Measurements from ENCODE around the gene PLA2G2A.
"Not testable (repeated sequence)": the region's sequence is repeated elsewhere in the genome, so short reads cannot be mapped to it uniquely, and the experiment has no call there.

PLA2G2A gene

DNA sequence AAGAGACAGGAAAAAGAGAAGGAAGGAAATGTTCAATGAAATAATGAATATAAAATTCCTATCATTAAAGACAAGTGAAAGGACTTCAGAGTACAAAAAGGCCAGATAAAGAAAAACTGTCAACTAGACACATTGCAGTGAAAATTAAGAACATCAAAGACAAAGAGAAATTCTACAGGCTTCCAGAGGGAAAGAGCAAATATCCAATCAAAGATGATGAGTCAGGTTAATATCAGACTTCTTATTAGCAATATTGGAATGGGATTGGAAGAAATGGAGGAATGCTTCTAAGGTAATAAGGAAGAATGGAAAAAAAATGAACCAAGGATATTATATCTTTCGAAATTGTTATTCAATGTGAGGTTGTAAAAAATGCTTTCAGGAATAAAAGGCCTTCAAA is 7.8 kb downstream of the PLA2G2A start:
- DNase-seq: no peak

DNA sequence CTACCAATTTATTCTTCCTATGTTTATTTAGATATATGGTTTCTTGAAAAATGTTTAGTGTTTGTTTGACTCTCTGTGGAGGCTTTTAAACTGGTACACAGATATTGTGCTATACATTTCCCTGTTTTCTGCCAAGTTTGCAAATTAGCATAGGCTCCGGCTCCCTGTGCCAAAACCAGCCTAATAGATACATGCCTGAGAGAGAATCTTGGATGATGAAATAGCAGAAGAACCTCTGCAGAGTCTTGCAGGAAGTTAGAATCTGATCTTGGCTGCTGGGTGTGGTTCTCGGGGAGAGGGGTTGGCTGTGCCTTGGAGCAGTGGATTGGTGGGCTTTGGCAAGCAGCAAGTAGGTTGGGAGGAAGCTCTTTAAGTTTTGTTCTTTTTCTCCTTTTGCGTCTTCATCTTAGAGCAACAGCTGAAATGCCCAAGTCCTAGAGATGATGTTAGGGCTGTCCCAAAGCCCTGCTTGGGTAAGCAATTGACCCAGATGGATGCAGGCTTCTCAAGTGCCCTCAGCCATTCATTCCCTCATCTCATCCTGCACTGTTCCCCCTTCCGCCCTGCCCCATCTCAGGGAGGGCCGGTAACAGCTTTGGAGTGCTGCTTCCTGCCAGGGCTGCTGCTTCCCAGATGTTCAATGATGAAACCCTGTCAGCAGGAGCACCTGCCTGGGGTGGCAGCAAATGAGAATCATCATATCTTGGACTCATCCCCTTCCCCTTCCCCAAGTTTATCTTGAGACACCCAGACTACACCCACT is 9.3 kb downstream of the PLA2G2A start:
- DNase-seq: no peak

DNA sequence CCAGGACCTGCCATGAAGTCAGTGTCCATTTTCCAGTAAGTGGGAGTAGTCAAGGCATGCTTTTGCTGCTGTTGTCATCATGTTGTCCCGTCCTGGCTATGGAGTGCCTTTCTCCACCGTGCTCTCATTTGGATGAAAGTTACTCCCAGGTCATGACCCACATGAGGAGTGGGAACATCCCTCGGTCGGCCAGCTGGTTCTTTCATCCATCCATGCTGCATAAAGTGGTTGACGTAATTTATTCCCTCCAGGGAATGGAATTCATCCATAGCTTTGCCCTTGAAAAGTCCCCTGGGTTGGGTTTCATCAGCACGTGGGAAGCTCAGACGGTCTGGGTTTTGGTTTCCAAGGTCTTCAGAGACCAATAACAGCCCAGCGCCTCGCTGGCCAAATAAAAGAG is 11.6 kb downstream of the PLA2G2A start:
- no peak for DNase-seq

DNA sequence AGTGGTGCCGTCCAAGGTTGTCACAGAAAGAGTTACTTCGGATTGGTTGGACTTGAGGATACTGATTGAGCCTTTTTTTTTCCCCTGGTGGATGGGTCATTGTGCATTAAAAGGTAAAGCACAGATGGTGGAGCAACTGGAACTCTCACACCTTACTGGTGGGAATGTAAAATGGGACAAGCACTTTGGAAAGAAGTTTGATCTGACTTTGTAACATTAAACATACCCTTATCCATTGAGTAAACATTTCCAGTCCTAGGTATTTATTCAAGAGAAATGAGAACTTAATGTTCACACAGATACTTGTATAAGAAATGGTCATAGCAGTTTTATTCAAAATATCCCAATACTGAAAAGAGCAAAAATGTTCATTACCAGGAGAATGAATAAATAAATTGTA is 14.9 kb downstream of the PLA2G2A start:
- DNase-seq: no peak

DNA sequence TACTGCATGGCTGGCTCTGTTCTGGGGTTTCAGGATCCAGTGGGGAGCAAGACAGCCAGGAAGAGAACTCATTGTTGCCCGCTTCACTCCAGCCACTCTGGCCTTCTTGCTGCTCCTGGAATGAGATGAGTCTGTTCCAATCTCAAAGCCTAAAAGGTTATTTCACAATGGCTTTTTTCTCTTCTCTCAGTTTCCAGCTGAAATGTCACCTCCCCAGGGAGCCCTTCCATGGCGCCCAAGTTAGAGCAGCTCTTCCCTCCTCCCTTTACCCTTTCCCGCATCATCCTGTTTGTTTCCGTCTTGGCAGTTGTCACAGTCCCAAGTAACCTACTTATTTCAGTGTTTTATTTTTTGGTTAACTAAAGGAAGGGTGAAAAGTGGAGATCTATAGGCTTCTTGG is 15.8 kb downstream of the PLA2G2A start:
- DNase-seq: no peak

DNA sequence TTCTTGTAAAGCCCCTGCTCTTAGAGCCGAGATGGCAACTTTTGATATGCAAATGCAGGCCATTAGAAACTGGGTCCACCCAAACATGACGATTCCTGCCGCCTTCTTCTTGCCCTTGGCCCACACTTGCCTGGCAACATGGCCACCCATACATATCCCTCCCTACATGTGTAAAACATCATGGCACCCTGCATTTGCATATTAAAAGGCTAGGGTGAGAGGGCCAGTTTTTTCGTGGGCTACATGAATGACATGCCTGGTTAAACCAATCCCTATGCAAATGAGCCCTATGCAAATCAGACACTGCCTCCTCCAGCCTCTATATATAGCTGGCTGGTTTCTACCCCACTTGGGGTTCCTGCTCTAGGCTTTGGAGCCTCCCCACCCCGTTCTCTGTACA is 18.8 kb downstream of the PLA2G2A start:
- no peak for DNase-seq

DNA sequence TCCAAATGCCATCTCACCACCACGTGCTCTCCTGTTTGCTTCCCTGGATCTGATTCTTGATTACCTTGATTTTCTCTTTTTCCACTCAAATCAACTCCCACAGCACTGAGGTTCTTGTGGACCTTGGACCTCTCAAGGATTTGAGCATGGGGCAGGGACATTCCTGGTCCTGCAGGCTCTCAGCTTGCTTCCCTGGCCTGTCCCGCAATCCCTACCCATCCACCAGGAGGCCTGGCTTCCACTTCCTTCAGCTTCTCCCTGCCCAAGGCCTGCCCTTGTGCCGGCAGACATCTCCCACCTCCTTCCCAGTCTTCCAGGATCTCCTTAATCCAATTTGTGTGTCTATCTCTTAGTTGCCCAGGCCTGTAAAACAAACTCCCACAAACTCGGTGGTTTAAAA is 21.6 kb downstream of the PLA2G2A start:
- DNase-seq: no peak

DNA sequence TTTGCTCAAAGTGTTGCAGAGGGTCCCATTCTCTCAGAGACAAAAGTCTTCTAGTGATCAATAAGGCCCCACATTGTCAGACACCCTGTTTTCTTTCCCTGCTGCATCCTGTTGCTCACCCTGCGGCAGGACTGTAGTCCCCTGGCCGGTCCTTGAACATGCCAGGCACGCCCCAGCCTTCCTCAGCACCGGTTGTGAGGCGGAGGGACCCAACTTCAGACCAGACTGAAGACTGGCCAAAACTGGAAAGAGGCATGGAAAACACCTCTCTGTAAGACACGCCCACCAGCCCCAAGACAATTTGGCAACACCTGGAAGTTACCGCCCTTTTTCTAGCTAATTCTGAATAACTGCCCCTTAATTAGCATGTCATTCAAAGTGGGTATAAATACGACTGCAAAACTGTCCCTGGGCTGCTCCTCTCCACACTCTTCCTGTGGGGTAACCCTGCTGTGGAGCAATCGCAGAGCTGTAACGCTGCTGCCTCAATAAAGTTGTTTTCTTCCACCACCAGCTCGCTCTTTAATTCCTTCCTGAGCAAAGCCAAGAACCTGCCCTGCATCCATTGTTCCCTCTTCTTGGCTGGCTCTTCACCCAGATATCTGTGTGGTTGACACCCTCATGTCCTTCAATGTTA is 23.8 kb downstream of the PLA2G2A start:
- no peak for DNase-seq

DNA sequence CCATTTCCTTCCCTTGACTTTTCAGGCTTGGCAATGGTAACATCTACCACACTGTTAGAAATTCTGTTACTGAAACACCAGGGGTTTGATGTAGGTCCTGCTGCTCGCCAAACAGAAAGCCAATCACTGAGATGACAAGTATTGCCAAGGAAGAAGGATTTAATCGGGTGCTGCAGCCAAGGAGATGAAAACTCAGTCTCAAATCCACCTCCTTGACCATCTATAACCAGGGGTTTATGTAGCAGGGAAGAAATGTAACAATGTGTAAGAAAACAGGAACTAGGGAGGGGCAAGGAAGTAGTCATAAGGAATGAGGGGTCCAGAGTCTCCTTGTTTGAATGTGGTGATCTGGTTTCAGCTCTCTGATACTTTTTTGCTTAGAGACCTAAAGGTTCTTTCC is 25.4 kb downstream of the PLA2G2A start:
- no peak for DNase-seq

DNA sequence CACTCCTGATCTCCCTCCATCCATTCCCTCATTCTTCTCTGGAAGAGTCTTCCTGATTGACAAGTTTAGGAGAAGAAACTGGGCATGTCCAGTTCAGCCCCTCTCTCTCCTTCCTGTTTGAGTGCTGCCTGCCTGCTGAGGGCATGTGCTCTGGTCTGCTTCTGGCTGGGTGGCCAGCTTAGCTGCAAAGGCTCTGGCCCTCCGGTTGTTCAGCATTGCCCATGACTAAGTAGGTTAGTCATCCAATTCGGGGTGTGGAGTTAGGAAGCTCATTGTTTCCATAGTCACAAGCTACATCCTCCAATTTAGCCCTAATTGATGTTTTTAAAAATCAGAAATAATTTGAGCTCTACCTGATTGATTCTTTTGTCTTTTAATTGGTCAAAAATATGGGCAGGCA is 30.4 kb downstream of the PLA2G2A start:
- DNase-seq: no peak

DNA sequence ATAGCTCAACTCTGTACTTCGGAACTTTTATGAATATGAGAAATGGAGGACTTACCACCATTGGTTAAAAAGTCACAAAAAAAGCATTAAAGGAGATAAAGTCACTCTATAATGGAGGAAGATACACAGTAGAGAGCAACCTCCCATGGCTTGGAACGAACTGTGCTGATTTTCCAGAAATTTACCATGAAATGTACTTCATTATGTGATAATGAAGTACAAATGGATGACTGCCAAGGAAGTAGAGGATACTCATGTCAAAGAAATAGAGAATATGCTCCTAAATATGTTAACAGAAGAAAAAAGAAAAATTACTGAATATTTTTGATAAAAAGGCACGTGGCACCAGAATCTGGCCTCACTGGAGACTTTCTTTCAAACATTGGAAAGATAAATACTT is 32.4 kb downstream of the PLA2G2A start:
- no peak for DNase-seq

DNA sequence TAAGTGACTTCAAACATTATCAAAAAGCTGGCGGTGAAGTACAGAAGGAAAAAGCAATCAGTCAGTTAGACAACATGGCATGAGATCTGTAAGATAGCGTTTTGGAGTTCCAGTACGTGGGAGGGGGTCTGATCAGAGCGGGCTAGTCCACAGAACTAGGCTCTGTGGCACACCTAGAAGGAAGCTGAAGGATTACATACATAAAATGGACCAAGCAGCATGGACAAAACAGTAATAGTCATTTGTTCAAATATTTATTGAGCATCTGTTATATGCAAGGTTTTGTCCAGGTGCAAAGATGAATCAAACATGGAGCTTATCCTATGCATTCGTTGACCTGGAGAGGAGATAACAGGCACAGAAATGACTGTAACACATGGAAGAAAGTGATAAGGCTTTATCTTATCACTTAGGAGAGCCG is 33.1 kb downstream of the PLA2G2A start:
- no peak for DNase-seq

DNA sequence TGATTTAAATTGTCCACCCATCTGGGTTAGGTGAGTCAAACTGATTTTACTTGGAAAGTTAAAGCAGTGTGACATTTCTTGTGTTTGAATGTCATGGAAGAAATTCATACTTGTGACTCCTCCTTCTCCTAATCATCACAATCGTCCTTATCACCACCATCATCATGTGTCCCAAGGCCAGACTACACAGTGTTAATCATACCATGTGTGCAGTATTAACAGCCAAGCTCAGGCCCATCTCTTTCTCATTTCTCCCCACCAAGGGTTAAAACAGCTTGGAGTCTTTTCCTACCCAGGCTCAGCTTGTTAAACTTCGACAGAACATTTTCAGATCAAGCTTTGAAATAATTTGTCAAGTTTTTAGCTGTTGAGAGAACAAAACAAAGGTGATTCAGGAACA is 33.5 kb downstream of the PLA2G2A start:
- no peak for DNase-seq

DNA sequence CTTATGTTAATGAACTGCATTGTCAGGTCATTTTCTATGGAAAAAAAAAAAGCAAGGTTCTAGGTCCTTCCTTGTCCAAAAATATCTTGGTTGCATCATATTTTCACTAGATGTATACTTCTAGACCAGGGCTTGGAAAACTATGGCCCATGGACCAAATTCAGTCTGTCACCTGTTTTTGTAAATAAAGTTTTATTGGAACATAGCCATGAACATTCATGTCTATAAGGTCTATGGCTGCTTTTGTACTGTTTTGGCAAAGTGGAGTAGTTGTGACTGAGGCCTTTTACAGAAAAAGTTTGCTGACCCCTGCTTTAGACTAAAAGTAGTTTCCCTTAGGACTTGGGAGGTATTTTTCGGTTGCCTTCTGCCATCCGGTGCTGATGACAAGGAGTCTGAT is 36.8 kb downstream of the PLA2G2A start:
- no peak for DNase-seq

DNA sequence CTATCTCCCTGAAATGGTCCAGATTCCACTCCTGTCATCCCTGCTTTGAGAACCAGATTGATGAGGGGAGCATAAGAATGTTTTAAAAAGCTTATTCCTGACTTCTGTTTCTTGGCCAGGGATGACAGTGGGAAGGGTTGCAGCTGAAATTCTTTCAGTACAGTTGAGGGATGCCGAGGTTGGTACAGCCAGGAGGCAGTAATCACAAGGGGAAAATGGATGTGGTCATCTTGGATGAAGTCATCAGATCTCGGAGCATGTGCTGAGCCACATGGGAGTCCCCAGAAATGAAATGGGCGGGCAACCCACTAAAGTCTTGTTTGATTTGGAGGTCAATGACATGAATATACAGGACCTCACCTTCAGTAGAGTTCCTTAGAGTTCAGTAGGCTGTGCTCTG is 37.3 kb downstream of the PLA2G2A start:
- DNase-seq: no peak

DNA sequence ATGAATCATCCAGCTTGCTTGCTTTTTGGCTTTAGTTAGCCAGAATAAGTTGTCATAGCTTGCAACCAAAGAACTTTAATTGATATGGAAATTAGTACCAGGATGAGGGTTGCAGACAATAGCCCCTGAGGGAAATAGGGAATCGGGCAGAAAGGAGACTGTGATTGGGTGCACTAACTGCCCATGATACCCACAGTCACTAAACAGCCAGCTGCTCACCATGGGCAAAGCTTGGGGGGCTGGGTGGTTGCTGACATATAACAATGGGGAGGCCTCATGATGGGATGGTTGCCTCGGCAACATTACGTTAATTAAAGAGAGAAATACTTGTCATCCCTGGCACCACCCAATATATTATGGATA is 38.2 kb downstream of the PLA2G2A start:
- no peak for DNase-seq

DNA sequence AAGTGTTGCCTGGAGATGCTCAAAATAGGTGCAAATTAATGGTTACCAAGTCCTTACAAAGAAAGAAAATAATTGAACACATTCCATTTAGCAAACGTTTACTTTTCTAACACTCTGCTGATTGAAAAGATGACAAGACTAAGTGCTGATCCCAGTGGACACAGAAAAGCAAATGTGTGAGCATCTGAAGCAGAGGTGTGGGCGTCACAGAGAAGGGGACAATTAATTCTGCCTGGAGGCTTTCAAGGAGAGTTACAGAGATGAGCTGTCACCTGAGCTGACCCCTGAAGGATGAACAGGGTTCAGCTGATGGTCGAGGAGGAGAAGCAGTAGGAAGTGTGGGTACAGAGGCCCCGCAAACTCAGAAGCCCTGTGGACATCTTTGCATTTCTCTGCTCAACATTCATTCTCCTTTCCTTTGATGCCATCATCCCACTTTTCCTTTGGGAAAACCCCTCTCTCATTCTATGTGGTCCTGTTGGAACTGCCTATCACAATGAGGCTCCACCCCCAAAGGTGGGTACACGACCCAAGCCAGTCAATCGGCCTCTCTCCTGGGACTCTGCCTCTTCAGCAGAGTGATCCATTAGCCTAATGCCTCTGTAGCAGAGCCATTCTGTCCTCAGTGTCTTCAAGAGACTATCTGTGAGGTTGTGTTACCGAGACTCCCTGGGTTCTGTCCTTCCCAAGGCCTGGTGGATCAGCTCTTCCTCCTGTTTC is 38.8 kb downstream of the PLA2G2A start:
- no peak for DNase-seq

DNA sequence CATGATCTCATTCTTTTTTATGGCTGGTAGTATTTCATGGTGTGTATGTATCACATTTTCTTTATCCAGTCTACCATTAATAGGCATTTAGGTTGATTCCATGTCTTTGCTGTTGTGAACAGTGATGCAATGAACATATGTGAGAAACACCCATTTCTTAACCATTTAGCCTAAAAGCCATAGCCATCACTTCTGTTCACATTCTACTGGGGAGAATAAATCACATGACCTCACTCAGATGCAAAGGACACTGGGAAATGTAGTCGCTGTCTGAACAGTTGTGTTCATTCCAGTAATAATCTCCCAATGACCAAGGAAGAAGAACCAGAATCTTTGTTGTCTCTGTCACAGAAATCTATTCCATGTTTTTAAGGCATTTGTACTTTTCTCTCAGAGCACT is 40.9 kb downstream of the PLA2G2A start:
- DNase-seq: no peak

DNA sequence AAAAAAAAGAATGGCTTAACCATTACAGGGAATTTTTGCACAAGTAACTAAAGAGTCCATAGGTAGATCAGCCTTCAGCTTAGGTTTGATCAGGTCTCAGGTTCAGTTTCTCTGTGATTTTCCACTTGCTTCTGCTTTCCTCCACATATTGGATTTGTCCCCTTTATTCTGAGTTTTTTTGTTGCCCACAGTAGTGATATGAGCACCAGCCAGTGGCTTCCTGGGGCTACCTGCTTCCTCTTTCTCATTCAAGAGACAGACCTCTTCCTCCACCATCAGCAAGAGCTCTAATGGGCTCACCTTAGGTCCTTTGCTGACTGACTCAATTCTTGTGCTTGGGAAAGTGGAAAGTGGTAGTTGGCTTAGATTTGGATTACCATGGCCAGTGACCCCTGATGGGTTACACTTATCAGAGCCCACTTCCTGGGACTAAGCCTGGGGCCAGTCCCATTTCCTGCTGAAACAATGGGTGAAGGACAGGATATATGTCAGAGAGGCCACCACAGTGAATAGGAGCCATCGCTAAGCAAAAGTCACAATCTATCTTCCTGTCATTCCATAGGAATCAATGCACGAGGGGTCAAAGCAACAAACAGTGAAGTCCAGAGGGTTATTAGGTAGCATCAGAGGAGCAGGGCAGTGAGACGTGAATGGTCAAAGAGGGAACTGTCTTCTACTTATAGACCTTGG is 43.2 kb downstream of the PLA2G2A start:
- no peak for DNase-seq

DNA sequence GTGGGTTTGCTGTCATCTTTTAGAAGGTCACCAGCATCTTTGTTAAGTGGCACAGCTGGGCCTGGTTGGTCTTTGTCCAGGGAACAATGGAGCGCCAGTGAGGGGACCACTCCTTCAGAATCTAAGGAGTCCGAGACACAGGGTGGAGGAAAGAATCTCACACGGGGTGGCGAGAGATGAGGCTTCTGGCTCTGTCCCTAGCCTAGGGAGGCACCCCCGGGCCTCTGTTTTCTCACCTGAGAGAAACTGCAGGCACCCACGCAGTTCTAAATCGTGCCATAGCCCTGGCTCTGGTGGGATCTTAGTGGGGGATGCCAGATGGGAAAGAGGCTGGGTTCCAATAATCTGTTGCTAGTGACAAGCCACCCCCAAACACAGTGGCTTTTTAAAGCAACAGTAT is 45.1 kb downstream of the PLA2G2A start:
- no peak for DNase-seq

DNA sequence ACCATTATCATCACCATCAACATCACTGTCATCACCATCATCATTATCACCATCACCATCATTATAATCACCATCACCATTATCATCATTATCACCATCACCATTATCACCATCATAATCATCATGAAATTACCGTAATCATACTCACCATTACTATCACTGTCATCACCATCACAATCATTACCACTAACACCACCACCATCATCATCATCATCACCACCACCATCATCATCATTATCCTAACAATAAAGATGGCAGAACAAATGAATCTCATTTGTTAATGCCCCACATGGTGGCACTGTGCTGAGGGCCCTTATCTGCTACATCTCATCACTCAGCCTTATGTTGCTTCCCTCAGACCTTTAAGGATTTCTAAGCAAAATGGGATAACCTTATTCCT is 46.6 kb downstream of the PLA2G2A start:
- no peak for DNase-seq

DNA sequence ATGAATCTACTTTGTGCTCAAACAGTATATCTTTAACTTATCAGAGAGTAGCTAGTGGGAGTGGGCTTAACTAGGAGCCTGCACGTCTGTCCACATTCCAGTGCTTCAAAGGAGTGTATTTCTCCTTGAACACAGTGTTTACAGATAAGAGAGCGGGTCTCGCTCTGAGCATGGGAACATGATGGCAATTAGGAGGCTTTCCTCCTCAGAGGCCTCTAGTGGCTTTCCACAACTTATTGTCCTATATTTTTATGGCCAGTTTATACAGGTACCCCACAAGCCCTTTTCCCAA is 52.3 kb downstream of the PLA2G2A start:
- not testable (repeated sequence) for DNase-seq

DNA sequence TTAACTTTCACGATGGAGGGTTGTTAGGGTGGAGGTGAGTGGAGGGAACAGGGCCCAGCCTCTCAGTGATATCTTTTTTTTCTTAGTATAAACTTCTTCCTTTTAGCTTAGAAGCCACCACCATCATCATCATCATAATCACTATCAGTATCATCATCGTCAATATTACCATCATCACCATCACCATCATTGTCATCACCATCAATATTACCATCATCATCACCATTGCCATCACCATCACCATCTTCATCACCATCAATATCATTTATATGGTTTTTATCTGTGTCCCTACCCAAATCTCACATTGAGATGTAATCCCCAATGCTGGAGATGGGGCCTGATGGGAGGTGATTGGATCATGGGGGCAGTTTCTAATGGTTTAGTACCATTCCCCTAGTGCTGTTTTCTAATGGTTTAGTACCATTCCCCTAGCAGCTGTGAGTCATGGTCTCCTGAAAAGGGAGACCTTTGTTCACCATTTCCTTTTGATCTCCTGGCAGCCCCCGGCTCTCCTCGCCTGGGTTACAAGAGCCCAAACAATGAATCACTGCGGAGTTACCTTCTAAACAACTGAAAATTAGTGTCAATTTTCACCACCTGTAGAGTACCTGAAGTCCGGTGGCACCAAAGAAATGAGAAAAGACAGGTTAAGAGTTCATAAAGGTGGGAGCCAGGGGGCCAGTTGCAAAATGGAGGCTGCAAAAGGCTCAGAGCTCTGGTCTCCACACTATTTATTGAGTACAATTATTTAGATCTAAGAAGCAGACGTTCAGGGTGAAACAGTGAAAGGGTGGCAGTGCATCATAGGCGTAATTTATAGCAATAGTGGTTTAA is 52.9 kb downstream of the PLA2G2A start:
- no peak for DNase-seq

All from 8988T (cell line).